Measurements from ENCODE around the gene TSPEAR. TPM values are rescaled to one million over a fixed set of nuclear protein-coding genes. Genes with fewer than 3 reads are reported as not detected.
"Not testable (repeated sequence)": the region's sequence is repeated elsewhere in the genome, so short reads cannot be mapped to it uniquely, and the experiment has no call there.

TSPEAR gene
- total and polyA plus RNA-seq, 9 of the 15 experiments (the other 6 are each of a cell fraction or from before 2014, with no cell fraction given), result not detected

DNA sequence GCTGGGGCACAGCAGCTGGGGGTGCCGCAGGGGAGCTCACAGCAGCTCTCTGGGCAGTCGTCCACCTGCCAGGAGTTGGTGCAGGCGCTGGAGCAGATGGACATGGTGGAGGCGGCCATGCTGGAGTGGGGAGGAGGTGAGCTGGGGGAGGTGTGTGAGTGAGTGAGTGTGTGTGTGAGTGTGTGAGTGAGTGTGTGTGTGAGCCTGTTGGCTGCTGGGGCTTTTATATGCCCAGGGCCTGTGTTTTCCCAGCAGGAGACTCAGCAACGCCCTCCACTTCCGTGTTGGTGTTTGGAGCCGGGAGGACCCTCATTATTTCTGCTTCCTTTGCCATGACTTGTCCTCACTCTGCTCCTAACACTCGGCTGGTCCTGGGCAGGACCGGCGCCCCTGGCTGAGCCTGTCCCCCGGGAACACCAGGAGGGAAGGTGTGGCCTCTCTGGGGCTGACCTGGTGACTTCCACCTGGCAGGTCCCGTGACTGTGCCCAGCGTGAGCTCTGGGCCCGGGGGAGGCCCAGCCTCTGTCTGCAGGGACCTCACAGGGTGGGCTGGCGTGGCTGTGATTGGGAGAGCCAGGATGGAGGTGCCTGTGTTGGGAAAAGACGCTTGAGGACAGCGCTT lies 159.9 kb downstream of the TSPEAR start, which contains the start of gene KRTAP10-2 (continued):
- no peak for TF ChIP-seq GTF2A2 (tag; IDR thresholded peaks at IDR 0.05)

DNA sequence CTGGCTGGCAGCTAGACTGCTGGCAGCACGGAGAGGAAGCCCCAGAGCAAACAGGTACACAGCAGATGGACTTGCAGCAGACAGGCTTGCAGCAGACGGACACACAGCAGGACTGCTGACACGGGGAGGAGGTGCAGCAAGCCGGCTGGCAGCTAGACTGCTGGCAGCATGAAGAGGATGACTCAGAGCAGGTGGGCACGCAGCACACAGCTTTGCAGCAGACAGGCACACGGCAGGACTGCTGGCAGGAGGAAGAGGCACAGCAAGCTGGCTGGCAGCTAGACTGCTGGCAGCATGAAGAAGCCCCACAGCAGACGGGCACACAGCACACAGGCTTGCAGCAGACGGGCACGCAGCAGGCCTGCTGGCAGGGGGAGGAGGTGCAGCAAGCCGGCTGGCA lies 160.6 kb downstream of the TSPEAR start:
- Histone ChIP-seq H3K4me1 (replicated peaks in 1 of 2; ENCODE audit: control insufficient read depth in 2 of 2, insufficient read depth in 2 of 2, low read length in 2 of 2) (peaks cover 0 to 4% of the 10 kb centered on the region in 2 experiments; a peak in 1 of 5 replicates), H3K79me2 (ENCODE audit: control insufficient read depth, insufficient read depth, low read length) (no peaks in the 10 kb centered on the region), H3K27ac (ENCODE audit: extremely low read depth, low read depth, low read length) (no peak overlapping the region), H2AFZ (ENCODE audit: low read depth, low read length) (no peak overlapping the region), H4K20me1 (replicated peaks; ENCODE audit: control insufficient read depth, insufficient read depth, low read length) (no peaks in the 10 kb centered on the region), H3K27me3 (ENCODE audit: control insufficient read depth in 2 of 2, insufficient read depth in 2 of 2, low read length in 2 of 2) (peaks cover 33 to 54% of the 10 kb centered on the region in 2 experiments), H3K9me3 (replicated peaks; ENCODE audit: control insufficient read depth, insufficient read depth, low read depth, low read length) (no peaks in the 10 kb centered on the region), H3K4me2 (ENCODE audit: insufficient read depth, low read length) (no peak overlapping the region), H3K9ac (ENCODE audit: insufficient read depth in 1 of 2, low read depth in 2 of 2, low read length in 2 of 2) (no peak overlapping the region; a peak in 1 of 4 replicates), H3K4me3 (no peak overlapping the region), H3K36me3 (ENCODE audit: control insufficient read depth, insufficient read depth, low read length) (no peaks in the 10 kb centered on the region), H3K9me1 (ENCODE audit: control insufficient read depth, insufficient read depth, low read length) (no peaks in the 10 kb centered on the region)
- DNase-seq (ENCODE audit: extremely low read depth in 1 of 4, low spot score in 3 of 4) (no peak), ATAC-seq (no peak), FAIRE-seq (no peak)
- WGBS (ENCODE audit: insufficient coverage, low coverage, missing lambda C conversion rate), result 0% methylated on average over 10 of the region's 10 CpGs
- intact Hi-C loops (cut with micrococcal nuclease) (no loop called here), in situ Hi-C loops (cut with MboI) (no loop called here)
- POLR2A ChIA-PET, result interaction anchor here (1.1 kb wide), 1 partner anchor 10 kb away, joined by 3 read pairs; no protein-coding TSS in a partner anchor
- TF ChIP-seq TBL1XR1 (IDR thresholded peaks at IDR 0.05; ENCODE audit: low read length in 2 of 2) (no peak), MYNN (IDR thresholded peaks at IDR 0.05) (no peak), MYNN (CRISPR knock-in tag; IDR thresholded peaks at IDR 0.05) (no peak), SRF (CRISPR knock-in tag; IDR thresholded peaks at IDR 0.05) (no peak), TCF3 (CRISPR knock-in tag; IDR thresholded peaks at IDR 0.05) (no peak), RBM15 (IDR thresholded peaks at IDR 0.05; ENCODE audit: insufficient read depth, low read length) (no peak), KDM4B (IDR thresholded peaks at IDR 0.05; ENCODE audit: borderline replicate concordance in 2 of 2, low read depth in 1 of 2) (no peak)
- TF ChIP-seq, protein P1, sequence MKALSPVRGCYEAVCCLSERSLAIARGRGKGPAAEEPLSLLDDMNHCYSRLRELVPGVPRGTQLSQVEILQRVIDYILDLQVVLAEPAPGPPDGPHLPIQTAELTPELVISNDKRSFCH (CRISPR knock-in tag; IDR thresholded peaks at IDR 0.05), result no peak
- TF ChIP-seq, protein P1 (tag; IDR thresholded peaks at IDR 0.05), result no peak
- BruUV-seq (replicated peaks), result no TSS peak
- CTCF ChIA-PET (ENCODE audit: low intra/inter-chr PET ratio), result no interaction called here

DNA sequence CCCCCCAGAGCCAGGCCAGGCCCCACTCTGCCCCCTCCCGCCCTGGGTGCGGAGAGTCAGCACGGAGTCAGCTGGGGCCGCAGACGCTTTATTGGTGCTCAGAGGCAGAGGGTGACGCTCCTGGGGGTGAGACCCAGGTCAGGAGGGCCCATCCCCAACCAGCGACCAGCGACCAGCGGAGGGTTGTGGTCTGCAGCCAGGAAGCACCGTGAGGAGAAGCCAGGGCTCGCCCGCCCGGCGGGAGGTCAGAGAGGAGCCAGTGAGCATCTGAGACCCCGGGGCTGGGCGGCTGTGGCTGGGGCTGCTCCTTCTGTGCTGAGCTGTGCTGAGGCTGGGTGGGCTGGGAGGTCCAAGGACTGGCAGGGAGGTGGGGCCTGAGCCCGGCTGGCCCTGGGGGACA lies 161.1 kb downstream of the TSPEAR start:
- POLR2A ChIA-PET, result interaction anchor here (1.1 kb wide), 1 partner anchor 11 kb away, joined by 3 read pairs; no protein-coding TSS in a partner anchor
- H3K9me1 ChIP-seq (ENCODE audit: control insufficient read depth, insufficient read depth, low read length); DNase-seq (ENCODE audit: extremely low read depth in 1 of 4, low spot score in 3 of 4); in situ Hi-C loops (cut with MboI); FAIRE-seq; H3K4me3 ChIP-seq; H3K9ac ChIP-seq (ENCODE audit: insufficient read depth in 1 of 2, low read depth in 2 of 2, low read length in 2 of 2); H3K4me1 ChIP-seq (replicated peaks in 1 of 2; ENCODE audit: control insufficient read depth in 2 of 2, insufficient read depth in 2 of 2, low read length in 2 of 2); H4K20me1 ChIP-seq (replicated peaks; ENCODE audit: control insufficient read depth, insufficient read depth, low read length); ATAC-seq; BruUV-seq (replicated peaks); H3K36me3 ChIP-seq (ENCODE audit: control insufficient read depth, insufficient read depth, low read length); H3K27ac ChIP-seq (ENCODE audit: extremely low read depth, low read depth, low read length); intact Hi-C loops (cut with micrococcal nuclease); H2AFZ ChIP-seq (ENCODE audit: low read depth, low read length); CTCF ChIA-PET (ENCODE audit: low intra/inter-chr PET ratio); H3K9me3 ChIP-seq (replicated peaks; ENCODE audit: control insufficient read depth, insufficient read depth, low read depth, low read length); H3K4me2 ChIP-seq (ENCODE audit: insufficient read depth, low read length); H3K79me2 ChIP-seq (ENCODE audit: control insufficient read depth, insufficient read depth, low read length): not testable (repeated sequence)
- WGBS (ENCODE audit: insufficient coverage, low coverage, missing lambda C conversion rate), result 0% methylated on average over 15 of the region's 17 CpGs
- H3K27me3 ChIP-seq (ENCODE audit: control insufficient read depth in 2 of 2, insufficient read depth in 2 of 2, low read length in 2 of 2), result peaks cover 28 to 49% of the 10 kb centered on the region in 2 experiments; a peak in 4 of 5 replicates
